SK-N-MC (cell line): ENCODE measurements around the gene FAM171A2.

Source experiments
- EZH2 ChIP-seq: fragments of 200-600 bp; sonication (generic); IDR thresholded peaks from one replicate; pipeline ENCODE4 v1.6.1; 2017; ENCODE audit warnings: antibody characterized with exemption
- POLR2AphosphoS5 ChIP-seq: IDR thresholded peaks from 2 replicates; pipeline ENCODE4 v1.6.1; 2012; ENCODE audit warnings: mild to moderate bottlenecking, low read depth, low read length, borderline replicate concordance

GRCh38 chr17:44346064-44346844 is 17.4 kb downstream of the FAM171A2 start:
- no peak for TF ChIP-seq POLR2AphosphoS5
- TF ChIP-seq EZH2: no peak
